Keratinocyte (primary cell): ENCODE measurements around the gene POU4F3. TPM values are rescaled to one million over a fixed set of nuclear protein-coding genes. Genes with fewer than 3 reads are reported as not detected.

Source experiments
- DNase-seq: peaks from one replicate; pipeline ENCODE4 v3.0.0-alpha.2; 2011; ENCODE audit warnings: low read depth, missing footprints, low spot score
- FAIRE-seq: peaks from 2 replicates; lab custom pipeline; 2011; peaks lifted over from hg19 to GRCh38; lab: Jason Lieb, UNC
- H2AFZ ChIP-seq: 2 replicates; pipeline ENCODE4 v1.6.0; 2012; ENCODE audit warnings: low read length, control low read depth, inconsistent platforms; ENCODE audit not compliant: control insufficient read depth
- H3K27ac ChIP-seq: 2 replicates; pipeline ENCODE4 v1.5.1; 2011; ENCODE audit warnings: low read length; ENCODE audit not compliant: control insufficient read depth, insufficient read depth
- H3K27me3 ChIP-seq: 3 replicates; pipeline ENCODE4 v1.6.0; 2011; ENCODE audit warnings: low read length; ENCODE audit not compliant: control insufficient read depth, insufficient read depth; ENCODE audit errors: extremely low read depth
- H3K36me3 ChIP-seq, 2 experiments: 2 replicates in 1 of 2; 3 replicates in 1 of 2; pipeline ENCODE4 v1.5.1; 2011; ENCODE audit warnings: low read length in 2 of 2, mild to moderate bottlenecking in 1 of 2; ENCODE audit not compliant: control insufficient read depth in 2 of 2, insufficient read depth in 2 of 2; ENCODE audit errors: extremely low read depth in 1 of 2
- H3K4me1 ChIP-seq: 3 replicates; pipeline ENCODE4 v1.5.1; 2011; ENCODE audit warnings: low read length; ENCODE audit not compliant: control insufficient read depth, insufficient read depth; ENCODE audit errors: extremely low read depth
- H3K4me2 ChIP-seq: 3 replicates; pipeline ENCODE4 v1.6.0; 2011; ENCODE audit warnings: low read depth, low read length; ENCODE audit not compliant: control insufficient read depth, insufficient read depth; ENCODE audit errors: extremely low read depth
- H3K4me3 ChIP-seq, 3 experiments: fragments of 200-600 bp in 1 of 3; sonication (generic) in 1 of 3; 2 replicates in 2 of 3; 3 replicates in 1 of 3; pipeline ENCODE4 v1.5.1; 2011 to 2016; ENCODE audit warnings: low read length in 3 of 3, mild to moderate bottlenecking in 3 of 3, control low read depth in 2 of 3, inconsistent platforms in 1 of 3, low read depth in 1 of 3, mixed read lengths in 1 of 3, mixed run types in 1 of 3, moderate library complexity in 1 of 3; ENCODE audit not compliant: control insufficient read depth in 2 of 3, insufficient read depth in 2 of 3; ENCODE audit errors: extremely low read depth in 1 of 3
- H3K79me2 ChIP-seq: 2 replicates; pipeline ENCODE4 v1.6.0; 2012; ENCODE audit warnings: low read length; ENCODE audit not compliant: control insufficient read depth, insufficient read depth
- H3K9ac ChIP-seq: 3 replicates; pipeline ENCODE4 v1.6.0; 2011; ENCODE audit warnings: low read length; ENCODE audit not compliant: control insufficient read depth, insufficient read depth; ENCODE audit errors: extremely low read depth
- H3K9me1 ChIP-seq: 3 replicates; pipeline ENCODE4 v1.6.0; 2011; ENCODE audit warnings: low read length; ENCODE audit not compliant: control insufficient read depth, insufficient read depth; ENCODE audit errors: extremely low read depth
- H3K9me3 ChIP-seq: 2 replicates; pipeline ENCODE4 v1.5.1; 2012; ENCODE audit warnings: low read depth, low read length; ENCODE audit not compliant: control insufficient read depth
- H4K20me1 ChIP-seq: 3 replicates; pipeline ENCODE4 v1.6.0; 2011; ENCODE audit warnings: low read length; ENCODE audit not compliant: control insufficient read depth, insufficient read depth; ENCODE audit errors: extremely low read depth
- EZH2 ChIP-seq: IDR thresholded peaks from one replicate; pipeline ENCODE4 v1.6.1; 2012; ENCODE audit warnings: inconsistent platforms, mild to moderate bottlenecking, low read length, moderate library complexity
- dilution Hi-C: fragments of 300-500 bp; cut with MboI; formaldehyde crosslinking; loops from one replicate; pipeline ENCODE4 v1.7.0; 2020; ENCODE audit warnings: low sequenced_read_pairs; ENCODE audit not compliant: extremely low pct_ligation_motif_present
- polyA plus RNA-seq, 5 experiments: library from polyadenylated mRNA; depleted of rRNA in 3 of 5; stranded (reverse) in 3 of 5; stranded (forward) in 1 of 5; unstranded in 1 of 5; fragments of >200 nt; gene quantifications; 1 replicate in 1 of 5; 2 replicates in 3 of 5; 3 replicates in 1 of 5; pipeline versions ENCODE4 v1.2.1 to v1.2.3, GENCODE V29; 2011 to 2012; ENCODE audit warnings: missing spikeins in 2 of 5, low read depth in 1 of 5, low replicate concordance in 1 of 5
- TF ChIP-seq, protein P1 (sequence below), 3 experiments: IDR thresholded peaks in 1 of 3; conservative IDR thresholded peaks in 1 of 3; optimal IDR thresholded peaks in 1 of 3; 2 replicates in 2 of 3; 3 replicates in 1 of 3; pipeline versions ENCODE3 to v1.5.1; 2011; ENCODE audit warnings: low read length in 3 of 3, mild to moderate bottlenecking in 3 of 3, moderate library complexity in 2 of 3, control low read depth in 1 of 3, inconsistent platforms in 1 of 3; ENCODE audit not compliant: insufficient read depth in 2 of 3; ENCODE audit errors: extremely low read depth in 1 of 3

POU4F3 gene
- polyA plus RNA-seq, 1 donor (not counting 4 experiments of a cell fraction or from before 2014, with no cell fraction given): 0.04 TPM

DNA sequence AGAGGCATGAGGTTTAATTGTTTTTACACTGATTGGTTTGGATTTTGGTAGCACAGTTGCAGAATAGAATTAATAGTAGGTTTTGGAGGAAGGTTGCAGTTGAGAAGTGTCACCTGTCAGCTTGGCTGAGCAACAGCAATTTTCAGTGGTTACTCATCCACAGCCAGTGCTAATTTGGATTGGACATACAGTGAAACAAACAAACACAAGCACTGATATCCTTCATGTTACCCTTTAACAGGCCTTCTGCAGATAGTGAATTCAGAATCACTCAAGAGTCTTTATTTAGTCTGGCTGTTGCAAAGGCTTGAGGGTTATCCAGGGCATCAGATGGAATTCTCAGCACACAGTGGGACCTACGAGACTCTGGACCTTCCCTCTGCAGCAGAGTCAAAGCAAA, 31.8 kb upstream of the POU4F3 start:
- Histone ChIP-seq H3K4me1 (no peaks in the 10 kb centered on the region), H3K9ac (no peak overlapping the region), H3K27ac (no peak overlapping the region), H4K20me1 (no peaks in the 10 kb centered on the region), H3K79me2 (no peaks in the 10 kb centered on the region), H3K27me3 (peaks cover 2% of the 10 kb centered on the region), H2AFZ (no peak overlapping the region), H3K4me2 (no peak overlapping the region), H3K9me1 (no peaks in the 10 kb centered on the region), H3K36me3 (no peaks in the 10 kb centered on the region), H3K4me3 (no peak overlapping the region), H3K9me3 (no peaks in the 10 kb centered on the region)
- DNase-seq (no peak), FAIRE-seq (no peak)
- TF ChIP-seq, protein P1, sequence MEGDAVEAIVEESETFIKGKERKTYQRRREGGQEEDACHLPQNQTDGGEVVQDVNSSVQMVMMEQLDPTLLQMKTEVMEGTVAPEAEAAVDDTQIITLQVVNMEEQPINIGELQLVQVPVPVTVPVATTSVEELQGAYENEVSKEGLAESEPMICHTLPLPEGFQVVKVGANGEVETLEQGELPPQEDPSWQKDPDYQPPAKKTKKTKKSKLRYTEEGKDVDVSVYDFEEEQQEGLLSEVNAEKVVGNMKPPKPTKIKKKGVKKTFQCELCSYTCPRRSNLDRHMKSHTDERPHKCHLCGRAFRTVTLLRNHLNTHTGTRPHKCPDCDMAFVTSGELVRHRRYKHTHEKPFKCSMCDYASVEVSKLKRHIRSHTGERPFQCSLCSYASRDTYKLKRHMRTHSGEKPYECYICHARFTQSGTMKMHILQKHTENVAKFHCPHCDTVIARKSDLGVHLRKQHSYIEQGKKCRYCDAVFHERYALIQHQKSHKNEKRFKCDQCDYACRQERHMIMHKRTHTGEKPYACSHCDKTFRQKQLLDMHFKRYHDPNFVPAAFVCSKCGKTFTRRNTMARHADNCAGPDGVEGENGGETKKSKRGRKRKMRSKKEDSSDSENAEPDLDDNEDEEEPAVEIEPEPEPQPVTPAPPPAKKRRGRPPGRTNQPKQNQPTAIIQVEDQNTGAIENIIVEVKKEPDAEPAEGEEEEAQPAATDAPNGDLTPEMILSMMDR (optimal IDR thresholded peaks at IDR 0.05 in 1 of 3, IDR thresholded peaks at IDR 0.05 in 1 of 3, conservative IDR thresholded peaks at IDR 0.05 in 1 of 3; ENCODE audit: extremely low read depth in 1 of 3, insufficient read depth in 2 of 3, low read length in 3 of 3): no peak
- TF ChIP-seq EZH2: no peak
- dilution Hi-C loops: no loop called here

DNA sequence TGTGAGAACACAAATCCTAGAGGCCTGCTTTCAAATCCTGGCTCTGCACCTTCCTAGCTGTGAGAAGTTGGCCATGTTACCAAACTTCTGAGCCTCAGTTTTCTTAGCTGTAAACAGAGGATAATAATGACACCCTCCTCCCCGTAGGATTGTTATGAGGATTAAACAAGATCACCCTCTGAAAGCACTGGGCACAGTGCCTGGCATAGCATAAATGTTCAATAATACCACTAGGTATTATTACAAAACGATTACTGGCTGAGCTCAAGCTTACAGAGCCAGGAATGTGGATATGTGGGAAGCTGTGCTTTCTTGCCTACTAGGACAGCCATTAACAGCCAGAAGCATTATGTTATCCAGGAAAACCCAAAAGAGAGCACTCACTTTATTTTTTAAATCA, 30.8 kb upstream of the POU4F3 start:
- no peak for FAIRE-seq
- H3K4me1 ChIP-seq: no peaks in the 10 kb centered on the region
- dilution Hi-C loops: no loop called here

More for the DNA sequence above, 30.8 kb upstream of the POU4F3 start:
- Histone ChIP-seq H3K9me3 (no peaks in the 10 kb centered on the region), H3K4me3 (no peak overlapping the region), H3K36me3 (no peaks in the 10 kb centered on the region), H2AFZ (no peak overlapping the region), H3K79me2 (no peaks in the 10 kb centered on the region), H4K20me1 (no peaks in the 10 kb centered on the region), H3K4me2 (no peak overlapping the region), H3K27ac (no peak overlapping the region), H3K9me1 (no peaks in the 10 kb centered on the region), H3K27me3 (no peaks in the 10 kb centered on the region), H3K9ac (no peak overlapping the region)
- DNase-seq: no peak
- TF ChIP-seq EZH2: no peak
- TF ChIP-seq, protein P1 (optimal IDR thresholded peaks at IDR 0.05 in 1 of 3, IDR thresholded peaks at IDR 0.05 in 1 of 3, conservative IDR thresholded peaks at IDR 0.05 in 1 of 3; ENCODE audit: extremely low read depth in 1 of 3, insufficient read depth in 2 of 3, low read length in 3 of 3): no peak
